Measurements from ENCODE around the gene PIP4K2C.
"Not testable (repeated sequence)": the region's sequence is repeated elsewhere in the genome, so short reads cannot be mapped to it uniquely, and the experiment has no call there.

The PIP4K2C gene

GRCh38 chr12:57560516-57560915 is 30.5 kb upstream of the PIP4K2C start:
- DNase-seq = no peak

DNA sequence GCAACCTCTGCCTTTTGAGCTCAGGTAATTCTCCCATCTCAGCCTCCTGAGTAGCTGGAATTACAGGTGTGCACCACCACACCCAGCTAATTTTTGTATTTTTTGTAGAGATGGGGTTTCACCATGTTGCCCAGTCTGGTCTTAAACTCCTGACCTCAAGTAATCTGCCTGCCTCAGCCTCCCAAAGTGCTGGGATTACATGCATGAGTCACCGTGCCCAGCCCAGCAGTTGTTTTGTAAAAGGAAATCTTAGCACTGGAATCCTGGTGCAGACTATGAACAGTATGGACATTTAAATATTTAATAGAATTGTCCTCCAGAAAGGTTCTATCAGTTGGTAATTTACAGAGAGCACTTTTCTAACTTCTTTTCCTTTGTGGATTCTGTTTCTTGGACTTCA is 29.9 kb upstream of the PIP4K2C start:
- DNase-seq = not testable (repeated sequence)

DNA sequence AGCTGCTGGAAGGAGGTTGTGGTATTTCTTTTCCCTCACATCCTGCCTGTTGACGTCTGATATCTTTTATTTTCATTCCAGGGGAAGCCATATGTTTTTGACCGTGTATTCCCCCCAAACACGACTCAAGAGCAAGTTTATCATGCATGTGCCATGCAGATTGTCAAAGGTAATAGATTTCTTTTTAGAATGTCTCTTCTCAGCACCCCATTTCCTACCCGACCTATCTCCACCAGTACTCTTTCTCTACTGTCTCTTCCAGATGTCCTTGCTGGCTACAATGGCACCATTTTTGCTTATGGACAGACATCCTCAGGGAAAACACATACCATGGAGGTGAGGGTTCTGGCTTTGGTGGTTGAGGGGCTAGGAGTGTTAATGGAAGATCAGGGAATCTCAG is 27.6 kb upstream of the PIP4K2C start:
- DNase-seq = no peak

DNA sequence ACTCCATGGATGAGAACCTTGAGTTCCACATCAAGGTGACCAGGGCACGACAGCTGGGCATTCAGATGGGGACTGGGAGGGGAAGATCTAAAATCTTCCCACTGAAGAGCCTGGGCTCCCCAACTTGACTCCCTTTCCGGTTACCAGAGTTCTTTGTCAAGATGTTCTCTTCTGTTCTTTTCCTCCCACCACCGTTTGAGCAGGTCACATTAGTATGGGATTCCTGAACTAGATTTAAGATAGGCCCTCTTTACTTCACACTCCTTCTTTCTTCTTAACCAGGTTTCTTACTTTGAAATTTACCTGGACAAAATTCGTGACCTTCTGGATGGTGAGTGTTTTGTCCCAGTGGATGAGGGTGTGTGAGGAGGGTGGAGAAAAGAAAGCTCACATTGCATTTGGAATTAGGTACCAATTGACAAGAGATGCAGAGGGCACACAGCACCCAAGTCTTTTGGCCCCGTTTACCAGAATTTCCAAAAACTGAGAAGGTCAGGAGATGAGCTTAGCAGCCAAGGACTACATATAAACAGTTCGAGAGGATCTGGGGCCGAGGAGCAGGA is 26.7 kb upstream of the PIP4K2C start:
- DNase-seq = no peak

GRCh38 chr12:57568838-57569237 is 22.2 kb upstream of the PIP4K2C start:
- DNase-seq = no peak

DNA sequence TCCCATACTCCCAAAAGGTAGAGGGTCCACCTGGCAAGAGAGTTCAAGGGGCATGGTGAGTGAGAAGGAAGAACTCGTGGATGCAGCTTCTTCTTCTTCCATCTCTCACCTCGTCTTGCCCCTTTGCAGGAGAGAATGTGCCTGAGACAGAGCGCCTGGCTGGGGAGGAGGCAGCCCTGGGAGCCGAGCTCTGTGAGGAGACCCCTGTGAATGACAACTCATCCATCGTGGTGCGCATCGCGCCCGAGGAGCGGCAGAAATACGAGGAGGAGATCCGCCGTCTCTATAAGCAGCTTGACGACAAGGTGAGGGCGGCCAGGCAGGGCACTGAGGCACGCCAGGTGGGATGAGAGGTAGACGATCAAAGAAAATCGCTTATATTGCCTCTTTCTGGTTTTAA is 21.1 kb upstream of the PIP4K2C start:
- no peak for DNase-seq

GRCh38 chr12:57570438-57570837 is 20.6 kb upstream of the PIP4K2C start:
- not testable (repeated sequence) for DNase-seq

DNA sequence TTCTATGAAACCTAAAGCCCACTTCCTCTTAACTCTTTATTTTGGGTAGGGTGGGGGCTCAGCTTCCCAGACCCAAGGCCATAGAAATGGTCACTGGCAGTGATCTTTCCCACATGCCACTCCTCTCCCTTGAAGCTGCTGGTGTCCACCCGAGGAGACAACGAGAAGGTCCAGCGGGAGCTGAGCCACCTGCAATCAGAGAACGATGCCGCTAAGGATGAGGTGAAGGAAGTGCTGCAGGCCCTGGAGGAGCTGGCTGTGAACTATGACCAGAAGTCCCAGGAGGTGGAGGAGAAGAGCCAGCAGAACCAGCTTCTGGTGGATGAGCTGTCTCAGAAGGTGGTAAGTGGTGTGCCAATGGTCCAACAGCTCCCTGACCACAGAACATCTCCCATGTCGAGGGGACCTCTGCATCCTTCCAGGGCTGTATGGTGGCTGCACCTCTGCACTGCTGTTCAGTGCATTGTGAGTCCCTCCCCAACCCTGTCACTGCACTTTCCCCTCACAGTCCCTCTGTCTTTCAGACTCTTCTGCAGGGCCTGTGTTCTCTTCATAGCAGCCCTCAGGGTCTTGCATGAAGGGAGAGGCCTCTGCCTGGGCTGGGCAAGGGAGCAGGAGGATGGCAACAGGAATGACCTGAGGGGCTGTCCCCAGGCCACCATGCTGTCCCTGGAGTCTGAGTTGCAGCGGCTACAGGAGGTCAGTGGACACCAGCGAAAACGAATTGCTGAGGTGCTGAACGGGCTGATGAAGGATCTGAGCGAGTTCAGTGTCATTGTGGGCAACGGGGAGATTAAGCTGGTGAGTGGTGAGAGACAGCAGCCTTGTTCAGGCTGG is 18.8 kb upstream of the PIP4K2C start:
- DNase-seq = no peak

DNA sequence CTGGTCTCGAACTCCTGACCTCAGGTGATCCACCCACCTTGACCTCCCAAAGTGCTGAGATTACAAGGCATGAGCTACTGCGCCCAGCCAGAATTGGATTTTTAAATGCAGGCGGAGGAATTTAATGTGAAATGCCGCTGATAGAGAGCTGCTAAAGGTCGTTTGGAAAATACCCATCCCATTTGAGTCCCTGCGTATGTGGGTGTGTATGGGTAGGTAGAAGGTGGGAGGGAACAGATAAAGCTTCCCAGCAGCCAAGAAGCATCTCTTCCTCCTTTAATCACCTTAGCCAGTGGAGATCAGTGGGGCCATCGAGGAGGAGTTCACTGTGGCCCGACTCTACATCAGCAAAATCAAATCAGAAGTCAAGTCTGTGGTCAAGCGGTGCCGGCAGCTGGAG is 16.2 kb upstream of the PIP4K2C start:
- no peak for DNase-seq

- DNase-seq = no peak
Measured at GRCh38 chr12:57575771-57576612, 15.0 kb upstream of the PIP4K2C start.

GRCh38 chr12:57576613-57577160 is 14.3 kb upstream of the PIP4K2C start:
- no peak for DNase-seq

GRCh38 chr12:57577981-57578758 is 12.8 kb upstream of the PIP4K2C start:
- no peak for DNase-seq

DNA sequence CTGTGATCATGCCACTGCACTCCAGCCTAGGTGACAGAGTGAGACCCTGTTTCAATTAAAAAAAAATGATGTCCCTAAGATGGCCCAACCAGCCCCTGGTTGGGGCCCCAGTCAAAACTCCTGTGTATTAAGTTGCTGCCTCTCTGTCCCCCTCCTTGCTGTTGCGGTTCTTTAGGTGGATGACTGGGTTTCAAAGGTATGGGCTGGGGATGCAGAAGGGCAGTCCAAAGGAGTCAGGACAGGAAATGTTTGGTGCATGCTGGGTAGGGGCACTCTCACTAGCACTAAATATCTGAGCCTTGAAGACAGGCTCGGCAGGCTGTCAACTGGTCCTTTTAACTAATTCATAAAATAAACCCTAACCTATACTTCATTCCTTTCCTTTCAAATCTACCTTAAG is 12.0 kb upstream of the PIP4K2C start:
- no peak for DNase-seq

DNA sequence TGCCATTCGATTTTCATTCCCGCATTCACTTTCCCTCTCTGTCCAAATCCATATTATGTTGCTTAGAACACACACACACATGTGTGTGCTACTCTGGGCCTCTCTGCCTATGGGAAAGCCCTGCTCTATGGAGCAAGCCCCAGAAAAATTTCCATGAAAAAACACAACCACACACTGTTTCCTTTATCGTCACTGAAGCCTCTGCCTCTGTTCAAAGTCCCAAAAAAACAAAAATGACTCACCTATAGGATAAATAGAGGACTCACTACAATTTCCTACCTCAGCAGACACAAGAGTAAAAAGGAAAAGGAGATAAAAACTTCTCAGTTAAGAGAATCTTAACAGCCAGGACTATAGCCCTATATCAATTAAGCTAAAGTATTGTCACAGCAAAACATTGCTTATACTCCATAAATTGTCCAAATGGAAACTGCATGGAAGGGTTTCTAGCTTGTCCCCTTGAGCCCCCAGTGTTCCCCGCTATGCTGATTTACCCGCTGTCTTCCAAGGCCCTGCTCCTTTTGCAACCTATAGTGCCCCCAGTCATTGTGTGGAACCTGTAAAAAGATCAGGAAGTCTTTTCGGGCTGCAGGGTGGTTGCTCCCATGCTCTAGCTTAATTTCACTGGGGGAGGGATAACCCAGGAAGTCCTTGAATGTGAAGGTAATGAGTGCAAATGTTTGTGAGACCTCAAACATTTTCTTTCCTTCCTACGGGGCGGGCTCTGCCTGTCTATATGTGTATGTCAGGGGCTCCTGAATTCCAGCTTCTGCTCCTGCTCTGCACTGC is 11.1 kb upstream of the PIP4K2C start:
- DNase-seq = no peak

DNA sequence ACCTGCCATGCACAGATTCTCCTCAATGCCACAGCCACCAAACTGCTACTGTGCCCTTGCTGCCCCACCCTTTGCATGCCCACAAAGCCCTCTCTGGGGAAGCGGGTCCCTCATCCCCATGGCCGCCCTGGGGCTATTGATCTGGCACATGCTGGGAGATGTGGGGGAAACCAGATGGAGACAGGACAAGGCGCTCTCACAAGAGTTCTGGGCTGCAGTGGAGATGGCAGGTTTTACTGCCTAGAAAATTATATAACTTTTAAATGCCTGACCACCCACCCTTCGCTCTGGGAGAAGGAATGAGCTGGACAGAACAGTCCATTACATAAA is 10.6 kb upstream of the PIP4K2C start:
- DNase-seq = no peak

DNA sequence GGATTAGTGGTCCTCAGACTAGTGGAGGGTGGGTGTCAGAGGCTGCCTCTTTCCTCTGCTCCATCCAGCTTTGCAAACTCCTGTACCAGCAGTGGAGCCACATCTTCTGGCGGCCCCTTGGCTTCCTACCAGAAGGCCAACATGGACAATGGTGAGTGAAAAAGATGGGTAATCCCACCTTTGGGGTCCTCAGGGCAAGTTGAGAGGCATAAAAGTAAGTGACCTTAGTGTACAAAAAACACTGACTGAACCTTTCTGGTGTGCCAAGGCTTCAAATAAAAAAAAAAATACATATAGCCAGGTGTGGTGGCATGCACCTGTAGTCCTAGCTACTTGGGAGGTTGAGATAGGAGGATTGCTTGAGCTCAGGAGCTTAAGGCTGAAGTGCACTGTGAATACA is 9.2 kb upstream of the PIP4K2C start:
- DNase-seq = no peak

GRCh38 chr12:57582440-57582839 is 8.6 kb upstream of the PIP4K2C start:
- no peak for DNase-seq

- peak in 1 of 2 experiments; percentile 42 for DNase-seq
Measured at GRCh38 chr12:57583008-57583831, 7.8 kb upstream of the PIP4K2C start.

DNA sequence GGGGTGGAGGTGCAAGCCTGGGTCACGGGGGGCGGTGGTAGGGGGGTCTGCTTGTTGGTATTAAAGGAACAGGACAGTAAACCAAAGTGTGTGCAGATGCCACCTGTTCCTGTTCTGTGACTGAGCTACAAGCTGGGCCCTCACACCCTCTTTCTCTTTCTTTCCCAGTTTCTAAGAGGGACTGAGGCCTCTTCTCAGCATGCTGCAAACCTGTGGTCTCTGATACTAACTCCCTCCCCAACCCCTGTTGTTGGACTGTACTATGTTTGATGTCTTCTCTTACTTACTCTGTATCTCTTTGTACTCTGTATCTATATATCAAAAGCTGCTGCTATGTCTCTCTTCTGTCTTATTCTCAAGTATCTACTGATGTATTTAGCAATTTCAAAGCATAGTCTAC is 6.9 kb upstream of the PIP4K2C start:
- no peak for DNase-seq

- DNase-seq = no peak
Measured at GRCh38 chr12:57584690-57585089, 6.3 kb upstream of the PIP4K2C start.

GRCh38 chr12:57585156-57585555 is 5.8 kb upstream of the PIP4K2C start:
- DNase-seq = no peak
